Natural killer cell (primary cell): ENCODE data around the gene S1PR3. TPM values are rescaled to one million over a fixed set of nuclear protein-coding genes. Genes with fewer than 3 reads are reported as not detected.

Experiments used
- ATAC-seq, 3 donors: fragments of 150-1000 bp in 2 of 3; fragments of 200-7000 bp in 1 of 3; cut with Tn5 transposase; 1 replicate in 1 of 3; 2 replicates in 2 of 3; pipeline ENCODE4 v1.10.0; 2021; ENCODE audit warnings: mild to moderate bottlenecking in 2 of 3, moderate library complexity in 2 of 3
- DNase-seq, 2 donors: peaks; one replicate each; pipeline versions ENCODE4 v3.0.0 to v3.0.0-alpha.2; 2013 to 2021; ENCODE audit warnings: mixed read lengths in 1 of 2
- H3K27ac ChIP-seq: one replicate; pipeline ENCODE4 v1.5.1; 2013; ENCODE audit warnings: mild to moderate bottlenecking, low read length
- H3K27me3 ChIP-seq: one replicate; pipeline ENCODE4 v1.6.1; 2013; ENCODE audit warnings: low read length; ENCODE audit not compliant: control insufficient read depth, insufficient read depth
- H3K36me3 ChIP-seq: one replicate; pipeline ENCODE4 v1.6.1; 2013; ENCODE audit warnings: low read length; ENCODE audit not compliant: control insufficient read depth, insufficient read depth
- H3K4me1 ChIP-seq: one replicate; pipeline ENCODE4 v1.6.1; 2013; ENCODE audit warnings: low read length; ENCODE audit not compliant: control insufficient read depth, insufficient read depth
- H3K4me3 ChIP-seq: one replicate; pipeline ENCODE4 v1.5.1; 2013; ENCODE audit warnings: low read length
- H3K9me3 ChIP-seq: one replicate; pipeline ENCODE4 v1.6.1; 2013; ENCODE audit warnings: low read length; ENCODE audit not compliant: control insufficient read depth, insufficient read depth
- H3K27ac Mint-ChIP-seq, 2 donors: one replicate each; pipeline ENCODE4 v1.8.0; 2022; ENCODE audit warnings: mild to moderate bottlenecking in 2 of 2, mixed read lengths in 2 of 2, moderate library complexity in 1 of 2
- H3K27me3 Mint-ChIP-seq, 2 donors: one replicate each; pipeline ENCODE4 v1.8.0; 2022; ENCODE audit warnings: low read depth in 2 of 2, mixed read lengths in 2 of 2
- H3K36me3 Mint-ChIP-seq: one replicate; pipeline ENCODE4 v1.8.0; 2022; ENCODE audit warnings: mixed read lengths
- H3K4me1 Mint-ChIP-seq, 2 donors: one replicate each; pipeline ENCODE4 v1.8.0; 2022; ENCODE audit warnings: mixed read lengths in 2 of 2
- H3K4me3 Mint-ChIP-seq: one replicate; pipeline ENCODE4 v1.8.0; 2022; ENCODE audit warnings: mild to moderate bottlenecking, moderate library complexity, mixed read lengths
- H3K9me3 Mint-ChIP-seq, 2 donors: one replicate each; pipeline ENCODE4 v1.8.0; 2022; ENCODE audit warnings: mixed read lengths in 2 of 2
- CTCF ChIP-seq: fragments of 200-600 bp; IDR thresholded peaks from one replicate; pipeline ENCODE4 v1.8.0; 2022; ENCODE audit warnings: antibody characterized with exemption
- WGBS: methylation state at CpG from one replicate; pipeline ENCODE4 v1.1.7; 2013; ENCODE audit warnings: missing lambda C conversion rate; ENCODE audit not compliant: insufficient coverage; 5-methylcytosine and 5-hydroxymethylcytosine counted together
- intact Hi-C: fragments of 100-400 bp; cut with micrococcal nuclease; formaldehyde crosslinking; loops from one replicate; pipeline ENCODE4 v1.14.2; 2022
- total RNA-seq, 4 donors: library from RNA; stranded (reverse); fragments of 120-200 nt in 1 of 4; gene quantifications; one replicate each; pipeline versions ENCODE4 v1.2.3 to v1.2.4, GENCODE V29; 2013 to 2022

Gene S1PR3
- total RNA-seq, 3 donors from 2014 or later (not counting 1 experiment from before 2014, with no cell fraction given) = 1.1 to 1.5 TPM; not detected in 1

GRCh38 chr9:89012294-89013042, 21.2 kb downstream of the S1PR3 start:
- no peak overlapping the region for H3K4me3 Mint-ChIP-seq
- H3K27ac ChIP-seq = no peak overlapping the region
- peaks cover 3% of the 10 kb centered on the region for H3K27me3 ChIP-seq
- no peaks in the 10 kb centered on the region for H3K36me3 Mint-ChIP-seq
- no peaks in the 10 kb centered on the region for H3K9me3 ChIP-seq
- DNase-seq (no peak), ATAC-seq (no peak)
- H3K9me3 Mint-ChIP-seq = no peaks in the 10 kb centered on the region
- peaks cover 7 to 18% of the 10 kb centered on the region in 2 donors for H3K27me3 Mint-ChIP-seq
- no peaks in the 10 kb centered on the region for H3K4me1 Mint-ChIP-seq
- intact Hi-C loops = no loop called here
- WGBS = 85% methylated on average over 13 of the region's 13 CpGs
- H3K27ac Mint-ChIP-seq = no peak overlapping the region
- no peaks in the 10 kb centered on the region for H3K4me1 ChIP-seq
- no peaks in the 10 kb centered on the region for H3K36me3 ChIP-seq
- no peak for TF ChIP-seq CTCF
- no peak overlapping the region for H3K4me3 ChIP-seq

GRCh38 chr9:89013660-89014059, 22.4 kb downstream of the S1PR3 start:
- ATAC-seq (no peak), DNase-seq (no peak)
- no peaks in the 10 kb centered on the region for H3K36me3 Mint-ChIP-seq
- H3K4me1 Mint-ChIP-seq = no peaks in the 10 kb centered on the region
- H3K27me3 ChIP-seq = peaks cover 3% of the 10 kb centered on the region
- no peaks in the 10 kb centered on the region for H3K9me3 Mint-ChIP-seq
- H3K27ac Mint-ChIP-seq = no peak overlapping the region
- TF ChIP-seq CTCF = no peak
- intact Hi-C loops = no loop called here
- H3K4me3 Mint-ChIP-seq = no peak overlapping the region
- H3K4me3 ChIP-seq = no peak overlapping the region
- no peaks in the 10 kb centered on the region for H3K9me3 ChIP-seq
- WGBS = 74% methylated on average over 1 of the region's 1 CpG
- H3K27me3 Mint-ChIP-seq = peaks cover 3 to 12% of the 10 kb centered on the region in 2 donors
- H3K36me3 ChIP-seq = no peaks in the 10 kb centered on the region
- H3K4me1 ChIP-seq = no peaks in the 10 kb centered on the region
- H3K27ac ChIP-seq = no peak overlapping the region

- no peaks in the 10 kb centered on the region for H3K36me3 Mint-ChIP-seq
- no peak for TF ChIP-seq CTCF
- no peaks in the 10 kb centered on the region for H3K4me1 ChIP-seq
- no peak overlapping the region for H3K27ac ChIP-seq
- DNase-seq (no peak), ATAC-seq (no peak)
- no peaks in the 10 kb centered on the region for H3K9me3 ChIP-seq
- H3K4me1 Mint-ChIP-seq = no peaks in the 10 kb centered on the region
- no peak overlapping the region for H3K27ac Mint-ChIP-seq
- no peak overlapping the region for H3K4me3 Mint-ChIP-seq
- intact Hi-C loops = no loop called here
- H3K27me3 Mint-ChIP-seq = peaks cover 3 to 8% of the 10 kb centered on the region in 2 donors
- no peak overlapping the region for H3K4me3 ChIP-seq
- no peaks in the 10 kb centered on the region for H3K36me3 ChIP-seq
- peaks cover 3% of the 10 kb centered on the region for H3K27me3 ChIP-seq
- H3K9me3 Mint-ChIP-seq = no peaks in the 10 kb centered on the region
- WGBS = 88% methylated on average over 6 of the region's 7 CpGs
These were observed 22.9 kb downstream of the S1PR3 start for GRCh38 chr9:89014153-89014552.

- Mint-ChIP-seq H3K4me1 (peaks cover 0 to 4% of the 10 kb centered on the region in 2 donors), H3K27me3 (peaks cover 3 to 8% of the 10 kb centered on the region in 2 donors), H3K36me3 (no peaks in the 10 kb centered on the region), H3K27ac (no peak overlapping the region), H3K4me3 (no peak overlapping the region), H3K9me3 (no peaks in the 10 kb centered on the region)
- intact Hi-C loops = no loop called here
- peaks cover 3% of the 10 kb centered on the region for H3K27me3 ChIP-seq
- no peak for ATAC-seq
- no peaks in the 10 kb centered on the region for H3K36me3 ChIP-seq
- no peak overlapping the region for H3K27ac ChIP-seq
- no peak overlapping the region for H3K4me3 ChIP-seq
- 95% methylated on average over 2 of the region's 2 CpGs for WGBS
- no peak for DNase-seq
- no peak for TF ChIP-seq CTCF
- no peaks in the 10 kb centered on the region for H3K4me1 ChIP-seq
- H3K9me3 ChIP-seq = no peaks in the 10 kb centered on the region
These were observed 24.1 kb downstream of the S1PR3 start for GRCh38 chr9:89015336-89015735.
